Measurements from ENCODE around the gene SNRNP40. TPM values are rescaled to one million over a fixed set of nuclear protein-coding genes. Genes with fewer than 3 reads are reported as not detected.

Gene SNRNP40
- polyA plus RNA-seq, 1 of the 3 experiments (the other 2 are of a cell fraction): 46.7 TPM

DNA sequence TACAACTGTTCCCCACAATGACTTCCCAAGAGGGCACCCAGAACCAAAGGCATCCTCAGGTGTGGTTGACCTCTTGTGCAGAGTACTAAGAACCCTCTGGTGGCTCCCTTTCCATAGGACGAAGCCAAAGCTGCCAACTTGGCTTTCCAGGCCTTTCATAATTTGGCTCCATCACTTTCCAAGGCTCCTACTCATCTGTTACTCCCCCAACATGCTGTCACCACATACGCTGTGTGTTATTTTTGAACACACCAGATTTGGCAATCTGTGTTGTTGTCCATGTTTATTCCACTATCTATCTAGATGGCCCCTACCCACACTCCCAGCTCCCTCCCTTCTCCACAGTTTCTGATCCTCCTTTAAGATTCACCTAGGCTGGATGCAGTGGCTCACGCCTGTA lies 46.7 kb downstream of the SNRNP40 start (continued):
- TF ChIP-seq IRF3 (IDR thresholded peaks at IDR 0.05; ENCODE audit: low read depth, low read length) (no peak), ZBTB33 (IDR thresholded peaks at IDR 0.05; ENCODE audit: borderline replicate concordance, low read depth) (no peak), GATA2 (CRISPR knock-in tag; IDR thresholded peaks at IDR 0.05) (no peak), NFIC (IDR thresholded peaks at IDR 0.05; ENCODE audit: borderline replicate concordance) (no peak)

GRCh38 chr1:31248276-31248675 lies 48.3 kb downstream of the SNRNP40 start:
- no peak overlapping the region for H3K4me3 ChIP-seq (ENCODE audit: low read depth in 2 of 2, low read length in 1 of 2)
- no peak overlapping the region for H3K27ac ChIP-seq (ENCODE audit: low read depth in 2 of 2, low read length in 1 of 2)
- no peak overlapping the region for H3K4me2 ChIP-seq
- no peak overlapping the region for H2AFZ ChIP-seq (ENCODE audit: low read depth)
- ChIA-PET CTCF (interaction anchor here (1.0 to 1.5 kb wide), 2 partner anchors 65 kb away, joined by 4 read pairs; no protein-coding TSS in a partner anchor), POLR2A (no interaction called here)
- TF ChIP-seq FOXJ3 (CRISPR knock-in tag; IDR thresholded peaks at IDR 0.05): no peak
- TF ChIP-seq GABPA (IDR thresholded peaks at IDR 0.05; ENCODE audit: low read depth): no peak
- TF ChIP-seq YY1 (IDR thresholded peaks at IDR 0.05; ENCODE audit: low read depth): no peak
- TF ChIP-seq, protein P1, sequence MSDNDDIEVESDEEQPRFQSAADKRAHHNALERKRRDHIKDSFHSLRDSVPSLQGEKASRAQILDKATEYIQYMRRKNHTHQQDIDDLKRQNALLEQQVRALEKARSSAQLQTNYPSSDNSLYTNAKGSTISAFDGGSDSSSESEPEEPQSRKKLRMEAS (IDR thresholded peaks at IDR 0.05; ENCODE audit: low read depth): no peak
- TF ChIP-seq MXI1 (IDR thresholded peaks at IDR 0.05; ENCODE audit: low read depth, low read length): no peak
- TF ChIP-seq JUND (IDR thresholded peaks at IDR 0.05): no peak
- TF ChIP-seq FOXM1 (IDR thresholded peaks at IDR 0.05; ENCODE audit: low read depth): no peak
- no peak for TF ChIP-seq USF1 (IDR thresholded peaks at IDR 0.05; ENCODE audit: borderline replicate concordance, low read depth)
- TF ChIP-seq ELF1 (IDR thresholded peaks at IDR 0.05): no peak
- no peak for TF ChIP-seq TAF1 (IDR thresholded peaks at IDR 0.05; ENCODE audit: borderline replicate concordance, low read depth, low read length)
- TF ChIP-seq, protein P2, sequence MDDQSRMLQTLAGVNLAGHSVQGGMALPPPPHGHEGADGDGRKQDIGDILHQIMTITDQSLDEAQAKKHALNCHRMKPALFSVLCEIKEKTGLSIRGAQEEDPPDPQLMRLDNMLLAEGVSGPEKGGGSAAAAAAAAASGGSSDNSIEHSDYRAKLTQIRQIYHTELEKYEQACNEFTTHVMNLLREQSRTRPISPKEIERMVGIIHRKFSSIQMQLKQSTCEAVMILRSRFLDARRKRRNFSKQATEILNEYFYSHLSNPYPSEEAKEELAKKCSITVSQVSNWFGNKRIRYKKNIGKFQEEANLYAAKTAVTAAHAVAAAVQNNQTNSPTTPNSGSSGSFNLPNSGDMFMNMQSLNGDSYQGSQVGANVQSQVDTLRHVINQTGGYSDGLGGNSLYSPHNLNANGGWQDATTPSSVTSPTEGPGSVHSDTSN (IDR thresholded peaks at IDR 0.05): no peak
- TF ChIP-seq SMC3 (IDR thresholded peaks at IDR 0.05; ENCODE audit: low read depth, low read length): no peak
- no peak for TF ChIP-seq EP300 (IDR thresholded peaks at IDR 0.05; ENCODE audit: borderline replicate concordance in 1 of 2, low read depth in 1 of 2, low read length in 1 of 2)
- no peak for TF ChIP-seq SIN3A (IDR thresholded peaks at IDR 0.05; ENCODE audit: borderline replicate concordance, low read depth, low read length)
- TF ChIP-seq IRF3 (IDR thresholded peaks at IDR 0.05; ENCODE audit: low read depth, low read length): no peak
- TF ChIP-seq FOSL2 (IDR thresholded peaks at IDR 0.05; ENCODE audit: borderline replicate concordance, low read depth): no peak
- H4K20me1 ChIP-seq (ENCODE audit: insufficient read depth): no peaks in the 10 kb centered on the region
- H3K27me3 ChIP-seq (ENCODE audit: insufficient read depth): no peaks in the 10 kb centered on the region
- no peak overlapping the region for H3K9ac ChIP-seq
- no peaks in the 10 kb centered on the region for H3K79me2 ChIP-seq (ENCODE audit: insufficient read depth)
- no peak for DNase-seq
- H3K9me3 ChIP-seq: no peaks in the 10 kb centered on the region
- H3F3A ChIP-seq (replicated peaks; ENCODE audit: insufficient read depth): no peaks in the 10 kb centered on the region
- no peaks in the 10 kb centered on the region for H3K36me3 ChIP-seq (replicated peaks in 1 of 2; ENCODE audit: control insufficient read depth in 1 of 2, insufficient read depth in 2 of 2, low read length in 1 of 2)
- H3K9me2 ChIP-seq: no peaks in the 10 kb centered on the region
- WGBS (ENCODE audit: low lambda C conversion rate): 100% methylated on average over 2 of the region's 4 CpGs
- no peaks in the 10 kb centered on the region for H3K4me1 ChIP-seq (ENCODE audit: control insufficient read depth in 1 of 2, insufficient read depth in 2 of 2, low read depth in 1 of 2, low read length in 1 of 2)
